ENCODE data around the gene PALMD.
A peak's percentile ranks its signal among the peaks of the same experiment; 100 is the strongest.

DNA sequence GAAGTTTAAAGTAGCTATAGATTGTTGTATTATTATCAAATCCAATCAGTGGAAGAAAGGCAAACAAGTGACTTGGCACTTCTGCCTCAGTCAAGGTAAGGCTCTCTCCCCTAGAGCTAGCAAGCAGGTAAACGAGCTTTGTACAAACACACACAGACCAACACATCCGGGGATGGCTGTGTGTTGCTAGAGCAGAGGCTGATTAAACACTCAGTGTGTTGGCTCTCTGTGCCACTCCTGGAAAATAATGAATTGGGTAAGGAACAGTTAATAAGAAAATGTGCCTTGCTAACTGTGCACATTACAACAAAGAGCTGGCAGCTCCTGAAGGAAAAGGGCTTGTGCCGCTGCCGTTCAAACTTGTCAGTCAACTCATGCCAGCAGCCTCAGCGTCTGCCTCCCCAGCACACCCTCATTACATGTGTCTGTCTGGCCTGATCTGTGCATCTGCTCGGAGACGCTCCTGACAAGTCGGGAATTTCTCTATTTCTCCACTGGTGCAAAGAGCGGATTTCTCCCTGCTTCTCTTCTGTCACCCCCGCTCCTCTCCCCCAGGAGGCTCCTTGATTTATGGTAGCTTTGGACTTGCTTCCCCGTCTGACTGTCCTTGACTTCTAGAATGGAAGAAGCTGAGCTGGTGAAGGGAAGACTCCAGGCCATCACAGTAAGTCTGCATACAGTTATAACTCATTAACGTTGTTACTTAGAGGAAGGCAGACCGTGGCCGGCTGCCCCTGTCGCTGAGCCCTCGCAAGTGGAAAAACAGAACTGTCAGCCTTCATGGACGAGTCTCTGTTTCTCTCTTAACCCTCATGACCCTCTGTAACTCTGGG lies at the start of gene PALMD:
- 0 out of 2 replicates have a peak, but pooled peaks have one; percentile 11 for TF ChIP-seq GATA2 (CRISPR knock-in tag; IDR thresholded peaks at IDR 0.05)
- TF ChIP-seq, protein P1, sequence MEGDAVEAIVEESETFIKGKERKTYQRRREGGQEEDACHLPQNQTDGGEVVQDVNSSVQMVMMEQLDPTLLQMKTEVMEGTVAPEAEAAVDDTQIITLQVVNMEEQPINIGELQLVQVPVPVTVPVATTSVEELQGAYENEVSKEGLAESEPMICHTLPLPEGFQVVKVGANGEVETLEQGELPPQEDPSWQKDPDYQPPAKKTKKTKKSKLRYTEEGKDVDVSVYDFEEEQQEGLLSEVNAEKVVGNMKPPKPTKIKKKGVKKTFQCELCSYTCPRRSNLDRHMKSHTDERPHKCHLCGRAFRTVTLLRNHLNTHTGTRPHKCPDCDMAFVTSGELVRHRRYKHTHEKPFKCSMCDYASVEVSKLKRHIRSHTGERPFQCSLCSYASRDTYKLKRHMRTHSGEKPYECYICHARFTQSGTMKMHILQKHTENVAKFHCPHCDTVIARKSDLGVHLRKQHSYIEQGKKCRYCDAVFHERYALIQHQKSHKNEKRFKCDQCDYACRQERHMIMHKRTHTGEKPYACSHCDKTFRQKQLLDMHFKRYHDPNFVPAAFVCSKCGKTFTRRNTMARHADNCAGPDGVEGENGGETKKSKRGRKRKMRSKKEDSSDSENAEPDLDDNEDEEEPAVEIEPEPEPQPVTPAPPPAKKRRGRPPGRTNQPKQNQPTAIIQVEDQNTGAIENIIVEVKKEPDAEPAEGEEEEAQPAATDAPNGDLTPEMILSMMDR (IDR thresholded peaks at IDR 0.05): no peak
- TF ChIP-seq NFIC (IDR thresholded peaks at IDR 0.05; ENCODE audit: borderline replicate concordance): no peak
- TF ChIP-seq, protein P2, sequence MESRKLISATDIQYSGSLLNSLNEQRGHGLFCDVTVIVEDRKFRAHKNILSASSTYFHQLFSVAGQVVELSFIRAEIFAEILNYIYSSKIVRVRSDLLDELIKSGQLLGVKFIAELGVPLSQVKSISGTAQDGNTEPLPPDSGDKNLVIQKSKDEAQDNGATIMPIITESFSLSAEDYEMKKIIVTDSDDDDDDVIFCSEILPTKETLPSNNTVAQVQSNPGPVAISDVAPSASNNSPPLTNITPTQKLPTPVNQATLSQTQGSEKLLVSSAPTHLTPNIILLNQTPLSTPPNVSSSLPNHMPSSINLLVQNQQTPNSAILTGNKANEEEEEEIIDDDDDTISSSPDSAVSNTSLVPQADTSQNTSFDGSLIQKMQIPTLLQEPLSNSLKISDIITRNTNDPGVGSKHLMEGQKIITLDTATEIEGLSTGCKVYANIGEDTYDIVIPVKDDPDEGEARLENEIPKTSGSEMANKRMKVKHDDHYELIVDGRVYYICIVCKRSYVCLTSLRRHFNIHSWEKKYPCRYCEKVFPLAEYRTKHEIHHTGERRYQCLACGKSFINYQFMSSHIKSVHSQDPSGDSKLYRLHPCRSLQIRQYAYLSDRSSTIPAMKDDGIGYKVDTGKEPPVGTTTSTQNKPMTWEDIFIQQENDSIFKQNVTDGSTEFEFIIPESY (IDR thresholded peaks at IDR 0.05; ENCODE audit: borderline replicate concordance, low read depth): no peak
- no peak for TF ChIP-seq EP300 (IDR thresholded peaks at IDR 0.05; ENCODE audit: borderline replicate concordance in 1 of 2, low read depth in 1 of 2, low read length in 1 of 2)
- TF ChIP-seq POLR2AphosphoS5 (IDR thresholded peaks at IDR 0.05; ENCODE audit: low read depth, low read length): no peak
